Tibial artery (tissue), 4 donors: Measurements from ENCODE around the gene CLCN5.
A peak's percentile ranks its signal among the peaks of the same experiment; 100 is the strongest.

ENCODE experiments used
- DNase-seq, 2 donors: peaks; one replicate each; pipeline ENCODE4 v3.0.0-alpha.2; 2019
- H3K27ac ChIP-seq, 2 donors: fragments of 200-600 bp; sonication (generic) in 1 of 2; 1 replicate in 1 of 2; 2 replicates in 1 of 2; pipeline ENCODE4 v1.5.1; 2018 to 2019; ENCODE audit warnings: mild to moderate bottlenecking in 1 of 2
- H3K27me3 ChIP-seq, 2 donors: fragments of 200-600 bp; sonication (generic) in 1 of 2; one replicate each; pipeline versions ENCODE4 v1.5.1 to v1.6.0; 2016 to 2019
- H3K36me3 ChIP-seq, 3 donors: fragments of 200-600 bp; sonication (generic) in 2 of 3; one replicate each; pipeline ENCODE4 v1.5.1; 2016 to 2019; ENCODE audit warnings: mild to moderate bottlenecking in 2 of 3
- H3K4me1 ChIP-seq, 4 donors: fragments of 200-600 bp; sonication (generic) in 2 of 4; 1 replicate in 3 of 4; 2 replicates in 1 of 4; pipeline ENCODE4 v1.5.1; 2016 to 2019
- H3K4me3 ChIP-seq, 2 donors: fragments of 200-600 bp; sonication (generic) in 1 of 2; 1 replicate in 1 of 2; 2 replicates in 1 of 2; pipeline ENCODE4 v1.5.1; 2018 to 2019; ENCODE audit warnings: mild to moderate bottlenecking in 2 of 2
- H3K9me3 ChIP-seq, 3 donors: fragments of 200-600 bp; sonication (generic) in 1 of 3; one replicate each; pipeline ENCODE4 v1.5.1; 2016 to 2019
- CTCF ChIP-seq, 2 experiments: fragments of 200-600 bp in 1 of 2; fragments of 450-650 bp in 1 of 2; IDR thresholded peaks; one replicate each; pipeline ENCODE4 v1.5.1; 2017 to 2019; ENCODE audit warnings: antibody characterized with exemption in 2 of 2, mild to moderate bottlenecking in 1 of 2, moderate library complexity in 1 of 2
- intact Hi-C: fragments of 100-400 bp; cut with DNase I; formaldehyde crosslinking; loops from one replicate; pipeline ENCODE4 v1.15.0; 2023; ENCODE audit warnings: low total_unique reads

Gene CLCN5

GRCh38 chrX:49922291-49923241 is at the start of gene CLCN5:
Gene CLCN5 (plus strand): TSS chrX:49922596. CDS start chrX:49925299, 2,703 bp downstream.
- H3K4me1 ChIP-seq = peaks cover 0 to 5% (median 0%) of the 10 kb centered on the region in 4 donors
- intact Hi-C loops = no loop called here
- H3K27me3 ChIP-seq = no peaks in the 10 kb centered on the region
- H3K27ac ChIP-seq = peak within 1 kb of the TSS; percentile 82 to 89
- H3K4me3 ChIP-seq = peak within 1 kb of the TSS; percentile 77 to 83
- H3K9me3 ChIP-seq = no peaks in the 10 kb centered on the region
- DNase-seq = peak; percentile 96 to 98
- no peak for TF ChIP-seq CTCF (IDR thresholded peaks at IDR 0.05)
- no peaks in the 10 kb centered on the region for H3K36me3 ChIP-seq

GRCh38 chrX:49876750-49877149 is 45.6 kb upstream of the CLCN5 start:
- Histone ChIP-seq H3K9me3 (no peaks in the 10 kb centered on the region), H3K27me3 (no peaks in the 10 kb centered on the region), H3K4me1 (peaks cover 0 to 32% (median 7%) of the 10 kb centered on the region in 4 donors), H3K36me3 (no peaks in the 10 kb centered on the region), H3K27ac (peak overlapping the region; percentile 89 to 94), H3K4me3 (no peak overlapping the region)
- intact Hi-C loops = no loop called here
- TF ChIP-seq CTCF (IDR thresholded peaks at IDR 0.05) = peak in 1 of 2 experiments; percentile 36
- no peak for DNase-seq

GRCh38 chrX:49877397-49878101 is 44.8 kb upstream of the CLCN5 start:
- Histone ChIP-seq H3K27me3 (no peaks in the 10 kb centered on the region), H3K9me3 (no peaks in the 10 kb centered on the region), H3K4me1 (peaks cover 0 to 34% (median 7%) of the 10 kb centered on the region in 4 donors), H3K27ac (peak overlapping the region; percentile 89 to 94), H3K36me3 (no peaks in the 10 kb centered on the region), H3K4me3 (peak overlapping the region in 1 of 2 donors; percentile 80)
- no peak for DNase-seq
- no peak for TF ChIP-seq CTCF (IDR thresholded peaks at IDR 0.05)
- intact Hi-C loops = no loop called here

- H3K4me1 ChIP-seq = peaks cover 0 to 34% (median 7%) of the 10 kb centered on the region in 4 donors
- H3K27me3 ChIP-seq = no peaks in the 10 kb centered on the region
- peak overlapping the region; percentile 68 to 80 for H3K4me3 ChIP-seq
- no peaks in the 10 kb centered on the region for H3K9me3 ChIP-seq
- intact Hi-C loops = no loop called here
- H3K36me3 ChIP-seq = no peaks in the 10 kb centered on the region
- no peak for TF ChIP-seq CTCF (IDR thresholded peaks at IDR 0.05)
- no peak for DNase-seq
- H3K27ac ChIP-seq = peak overlapping the region; percentile 89 to 94
Measured at GRCh38 chrX:49878128-49878833, 44.1 kb upstream of the CLCN5 start.
